Measurements from ENCODE around the gene DGKZ. TPM values are rescaled to one million over a fixed set of nuclear protein-coding genes. Genes with fewer than 3 reads are reported as not detected.

Gene DGKZ
- total RNA-seq, 4 donors from 2014 or later = 41.8 to 86.4 (median 60.3) TPM

DNA sequence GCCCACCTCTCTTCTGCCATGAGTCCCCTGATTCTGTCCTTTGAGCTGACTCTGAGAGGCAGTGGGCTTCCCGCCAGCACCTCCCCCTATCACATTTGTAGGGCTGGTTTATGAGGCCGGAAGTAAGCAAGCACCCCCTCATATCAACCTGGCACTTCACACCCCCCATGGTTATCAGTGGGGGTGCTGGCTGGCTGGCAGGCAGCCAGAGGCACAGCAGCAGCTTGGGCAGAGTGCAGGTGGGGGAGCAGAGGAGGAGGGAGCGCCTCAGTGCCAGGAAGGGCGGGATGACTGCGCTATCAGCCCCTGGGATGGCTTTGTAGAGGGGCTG is 67.2 kb downstream of the DGKZ start:
- no peak for DNase-seq (ENCODE audit: low spot score in 2 of 2)
- TF ChIP-seq, protein P1, sequence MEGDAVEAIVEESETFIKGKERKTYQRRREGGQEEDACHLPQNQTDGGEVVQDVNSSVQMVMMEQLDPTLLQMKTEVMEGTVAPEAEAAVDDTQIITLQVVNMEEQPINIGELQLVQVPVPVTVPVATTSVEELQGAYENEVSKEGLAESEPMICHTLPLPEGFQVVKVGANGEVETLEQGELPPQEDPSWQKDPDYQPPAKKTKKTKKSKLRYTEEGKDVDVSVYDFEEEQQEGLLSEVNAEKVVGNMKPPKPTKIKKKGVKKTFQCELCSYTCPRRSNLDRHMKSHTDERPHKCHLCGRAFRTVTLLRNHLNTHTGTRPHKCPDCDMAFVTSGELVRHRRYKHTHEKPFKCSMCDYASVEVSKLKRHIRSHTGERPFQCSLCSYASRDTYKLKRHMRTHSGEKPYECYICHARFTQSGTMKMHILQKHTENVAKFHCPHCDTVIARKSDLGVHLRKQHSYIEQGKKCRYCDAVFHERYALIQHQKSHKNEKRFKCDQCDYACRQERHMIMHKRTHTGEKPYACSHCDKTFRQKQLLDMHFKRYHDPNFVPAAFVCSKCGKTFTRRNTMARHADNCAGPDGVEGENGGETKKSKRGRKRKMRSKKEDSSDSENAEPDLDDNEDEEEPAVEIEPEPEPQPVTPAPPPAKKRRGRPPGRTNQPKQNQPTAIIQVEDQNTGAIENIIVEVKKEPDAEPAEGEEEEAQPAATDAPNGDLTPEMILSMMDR (IDR thresholded peaks at IDR 0.05) = no peak
- TF ChIP-seq POLR2A (IDR thresholded peaks at IDR 0.05) = no peak
- intact Hi-C loops (cut with DNase I; ENCODE audit: low total_unique reads) = no loop called here
- 92 to 97% methylated on average over 5 of the region's 5 CpGs for WGBS, 2 donors
- no peak overlapping the region for H3K4me3 ChIP-seq (ENCODE audit: low read depth, poor library complexity, severe bottlenecking)

DNA sequence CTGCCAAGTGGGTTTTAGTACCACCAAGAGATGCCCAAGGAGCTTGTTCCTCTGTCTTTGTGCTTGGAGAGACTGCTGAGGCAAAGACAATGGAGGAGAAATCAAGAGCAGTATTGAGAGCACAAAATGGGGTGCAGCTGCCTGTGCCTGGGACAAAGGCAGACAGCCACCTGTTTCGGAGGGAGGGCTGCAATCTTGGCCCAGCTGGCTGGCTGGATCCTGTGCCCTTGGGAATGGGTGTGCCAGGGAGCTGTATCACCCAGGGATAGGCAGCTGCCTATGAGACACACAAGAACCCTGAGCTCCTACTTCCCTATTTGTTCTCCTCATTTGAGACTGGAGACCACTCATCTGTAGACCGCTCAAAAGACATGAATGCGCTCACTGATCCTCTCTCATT is 67.6 kb downstream of the DGKZ start:
- WGBS, 2 donors = 57 to 59% methylated on average over 3 of the region's 3 CpGs
- TF ChIP-seq, protein P1 (IDR thresholded peaks at IDR 0.05) = no peak
- no peak for TF ChIP-seq POLR2A (IDR thresholded peaks at IDR 0.05)
- DNase-seq (ENCODE audit: low spot score in 2 of 2) = no peak
- no peak overlapping the region for H3K4me3 ChIP-seq (ENCODE audit: low read depth, poor library complexity, severe bottlenecking)
- intact Hi-C loops (cut with DNase I; ENCODE audit: low total_unique reads) = no loop called here

DNA sequence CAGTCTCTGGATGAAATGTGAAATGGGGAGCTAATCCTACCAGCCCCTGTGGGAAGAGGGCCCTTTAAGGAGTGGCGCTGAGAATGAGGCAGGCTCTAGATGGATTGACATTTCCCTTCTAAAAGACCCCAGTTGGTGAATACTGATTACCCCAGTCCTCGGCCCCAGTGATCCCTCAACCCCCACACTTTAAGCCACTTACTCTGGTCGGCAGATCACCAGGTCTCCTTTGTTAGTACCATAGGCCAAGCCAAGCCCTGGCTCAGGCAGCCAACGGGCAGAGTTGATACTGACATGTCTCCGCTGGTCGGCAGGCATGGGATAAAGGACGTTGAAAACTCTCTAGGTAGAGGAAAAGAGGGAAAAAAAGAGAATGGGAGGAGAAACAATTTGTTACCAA is 70.4 kb downstream of the DGKZ start:
- intact Hi-C loops (cut with DNase I; ENCODE audit: low total_unique reads) = no loop called here
- TF ChIP-seq, protein P1 (IDR thresholded peaks at IDR 0.05) = no peak
- 85 to 91% methylated on average over 7 of the region's 7 CpGs for WGBS, 2 donors
- peak in 1 of 2 donors; percentile 78 for DNase-seq (ENCODE audit: low spot score in 2 of 2)
- no peak overlapping the region for H3K4me3 ChIP-seq (ENCODE audit: low read depth, poor library complexity, severe bottlenecking)

DNA sequence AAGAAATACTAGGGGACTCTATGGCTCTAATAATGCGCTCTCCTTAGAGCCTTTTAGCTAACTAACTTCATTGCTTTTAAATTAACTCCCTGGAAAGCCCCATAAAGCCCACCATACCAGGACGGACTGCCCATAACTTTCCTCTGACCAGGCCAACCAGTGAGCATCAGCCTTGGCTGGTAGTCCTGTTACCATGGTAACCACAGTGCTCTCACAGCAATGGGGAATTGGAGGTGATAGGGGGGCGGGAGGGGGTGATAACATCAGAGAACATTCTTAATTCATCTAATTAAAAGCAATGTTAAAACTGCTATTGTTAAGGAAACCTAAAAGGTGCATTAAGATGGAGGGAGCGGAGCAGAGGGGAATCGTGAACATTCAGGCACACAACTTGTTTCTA is 71.5 kb downstream of the DGKZ start:
- TF ChIP-seq POLR2A (IDR thresholded peaks at IDR 0.05) = no peak
- TF ChIP-seq, protein P1 (IDR thresholded peaks at IDR 0.05) = no peak
- 91 to 95% methylated on average over 5 of the region's 5 CpGs for WGBS, 2 donors
- no peak for DNase-seq (ENCODE audit: low spot score in 2 of 2)
- H3K4me3 ChIP-seq (ENCODE audit: low read depth, poor library complexity, severe bottlenecking) = no peak overlapping the region
- intact Hi-C loops (cut with DNase I; ENCODE audit: low total_unique reads) = no loop called here

DNA sequence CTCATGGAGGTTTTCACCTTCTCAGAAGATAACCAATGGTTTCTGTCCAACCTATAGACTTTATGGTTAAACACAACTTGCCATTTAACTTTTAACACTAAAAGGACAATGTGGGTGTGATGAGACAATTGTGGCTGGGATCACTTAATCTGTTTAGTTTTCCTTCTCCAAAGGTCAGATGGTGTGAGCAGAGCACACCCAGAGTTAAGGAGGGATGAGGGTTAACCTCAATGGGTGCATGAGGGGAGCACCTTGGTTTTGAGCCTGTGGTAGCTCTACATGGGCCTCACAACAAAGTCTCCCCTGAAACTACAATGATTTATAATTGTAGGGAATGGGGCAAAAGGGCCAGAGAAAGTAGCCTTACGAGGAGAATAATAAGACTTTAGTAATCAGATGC is 73.2 kb downstream of the DGKZ start:
- TF ChIP-seq, protein P1 (IDR thresholded peaks at IDR 0.05) = no peak
- no peak for TF ChIP-seq POLR2A (IDR thresholded peaks at IDR 0.05)
- 93 to 95% methylated on average over 1 of the region's 1 CpG for WGBS, 2 donors
- intact Hi-C loops (cut with DNase I; ENCODE audit: low total_unique reads) = no loop called here
- H3K4me3 ChIP-seq (ENCODE audit: low read depth, poor library complexity, severe bottlenecking) = no peak overlapping the region
- no peak for DNase-seq (ENCODE audit: low spot score in 2 of 2)

DNA sequence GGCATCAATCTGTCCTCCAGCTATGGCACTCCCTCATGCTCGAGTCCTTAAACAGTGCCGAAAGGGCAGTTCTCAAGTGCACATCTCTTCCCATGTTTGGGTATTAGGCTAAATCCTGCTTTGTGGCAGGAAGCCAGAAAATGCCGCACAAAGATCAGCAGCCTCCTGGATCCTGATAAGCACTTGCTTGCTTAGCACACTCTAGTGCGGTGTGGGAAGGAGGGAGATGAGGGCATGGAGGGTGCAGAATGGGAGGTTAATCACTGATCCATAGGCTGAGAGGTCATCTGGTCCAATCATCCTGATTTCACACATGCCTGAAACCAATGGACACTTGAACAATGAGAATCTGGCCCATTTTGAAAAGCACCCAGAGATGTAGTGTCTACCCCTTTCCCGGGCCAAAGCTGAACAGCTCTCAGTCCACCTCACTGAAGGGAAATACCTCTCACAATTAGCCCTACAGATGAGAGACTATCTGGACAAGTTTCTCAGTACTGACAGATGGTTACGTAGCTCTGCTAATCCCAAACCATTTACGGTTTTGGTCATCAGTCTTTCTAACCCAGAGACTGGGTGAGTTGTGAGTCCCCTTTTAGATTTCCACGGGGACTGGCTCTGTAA is 74.1 kb downstream of the DGKZ start:
- TF ChIP-seq, protein P1 (IDR thresholded peaks at IDR 0.05) = no peak
- TF ChIP-seq POLR2A (IDR thresholded peaks at IDR 0.05) = no peak
- intact Hi-C loops (cut with DNase I; ENCODE audit: low total_unique reads) = no loop called here
- no peak overlapping the region for H3K4me3 ChIP-seq (ENCODE audit: low read depth, poor library complexity, severe bottlenecking)
- no peak for DNase-seq (ENCODE audit: low spot score in 2 of 2)
- WGBS, 2 donors = 93 to 96% methylated on average over 8 of the region's 8 CpGs

Measured in lower leg skin (tissue), 4 donors.